ENCODE data around the gene NTM.
A peak's percentile ranks its signal among the peaks of the same experiment; 100 is the strongest.

NTM gene

GRCh38 chr11:131688048-131688693 is 317.8 kb downstream of the NTM start:
- Histone ChIP-seq H3K4me1 (ENCODE audit: control insufficient read depth, low read length) (no peaks in the 10 kb centered on the region), H3K27me3 (ENCODE audit: control insufficient read depth, low read length) (no peaks in the 10 kb centered on the region), H3K4me2 (ENCODE audit: low read length) (no peak overlapping the region), H3K36me3 (ENCODE audit: control insufficient read depth, low read length) (no peaks in the 10 kb centered on the region), H3F3A (ENCODE audit: control insufficient read depth, insufficient read depth) (no peaks in the 10 kb centered on the region), H4K20me1 (ENCODE audit: control insufficient read depth, insufficient read depth, low read depth, low read length) (no peaks in the 10 kb centered on the region), H3K79me2 (ENCODE audit: control insufficient read depth, low read length) (no peaks in the 10 kb centered on the region), H3K9me3 (ENCODE audit: control insufficient read depth, insufficient read depth, low read length) (no peaks in the 10 kb centered on the region), H3K27ac (ENCODE audit: low read depth, low read length) (no peak overlapping the region), H3K9me2 (replicated peaks; ENCODE audit: control insufficient read depth, low read length) (no peaks in the 10 kb centered on the region), H3K4me3 (ENCODE audit: low read length) (no peak overlapping the region)
- TF ChIP-seq EZH2phosphoT487 (IDR thresholded peaks at IDR 0.05; ENCODE audit: borderline replicate concordance, low read length): no peak
- TF ChIP-seq CTCF (IDR thresholded peaks at IDR 0.05; ENCODE audit: low read depth, low read length, poor library complexity, severe bottlenecking): peak; percentile 82

DNA sequence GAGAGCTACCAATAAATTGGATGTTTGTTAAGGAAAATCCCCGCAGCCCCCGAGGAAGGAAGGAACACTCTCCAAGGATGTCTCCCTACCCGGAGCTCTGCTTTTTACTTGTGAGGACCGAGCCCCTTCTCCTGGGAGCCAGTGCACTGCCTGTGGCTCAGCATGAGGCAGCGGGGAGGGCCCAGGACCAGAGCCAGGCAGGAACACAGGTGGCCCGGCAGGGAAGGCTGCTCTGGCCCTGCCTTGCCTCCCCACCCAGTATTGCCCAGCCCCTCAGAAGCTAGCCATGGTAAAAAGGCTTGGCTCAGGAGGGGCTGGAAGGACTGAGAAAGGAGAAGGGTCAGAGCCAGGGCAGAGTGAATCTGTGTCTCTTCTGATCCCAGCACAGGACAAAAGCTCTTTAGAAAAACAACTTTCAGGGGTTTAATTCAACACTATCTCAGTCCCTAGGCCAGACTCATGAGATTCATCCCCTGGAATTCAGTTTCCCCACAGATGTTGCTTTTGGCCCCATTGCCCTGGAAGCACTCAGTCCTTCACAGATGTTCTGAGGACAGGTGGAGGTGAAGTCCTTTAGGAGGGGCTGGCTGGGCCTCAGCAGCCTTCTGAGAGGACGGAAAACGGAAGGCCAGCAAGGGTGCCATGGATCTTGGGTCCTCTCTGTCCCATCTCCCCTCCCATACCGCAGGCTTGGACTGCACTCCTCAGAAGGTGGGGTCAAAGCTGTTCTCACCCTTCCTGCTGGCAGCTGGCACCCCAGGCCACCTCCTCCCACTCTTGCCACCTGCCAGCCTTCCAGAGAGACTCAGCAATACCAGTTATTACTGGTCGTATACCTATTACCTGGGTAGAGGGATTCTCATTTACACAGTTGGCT is 318.9 kb downstream of the NTM start:
- Histone ChIP-seq H3K79me2 (ENCODE audit: control insufficient read depth, low read length) (no peaks in the 10 kb centered on the region), H3K27me3 (ENCODE audit: control insufficient read depth, low read length) (no peaks in the 10 kb centered on the region), H3K36me3 (ENCODE audit: control insufficient read depth, low read length) (no peaks in the 10 kb centered on the region), H3K9me2 (replicated peaks; ENCODE audit: control insufficient read depth, low read length) (no peaks in the 10 kb centered on the region), H3F3A (ENCODE audit: control insufficient read depth, insufficient read depth) (no peaks in the 10 kb centered on the region), H3K27ac (ENCODE audit: low read depth, low read length) (no peak overlapping the region), H3K4me3 (ENCODE audit: low read length) (no peak overlapping the region), H3K4me2 (ENCODE audit: low read length) (no peak overlapping the region), H3K9me3 (ENCODE audit: control insufficient read depth, insufficient read depth, low read length) (no peaks in the 10 kb centered on the region), H4K20me1 (ENCODE audit: control insufficient read depth, insufficient read depth, low read depth, low read length) (no peaks in the 10 kb centered on the region), H3K4me1 (ENCODE audit: control insufficient read depth, low read length) (no peaks in the 10 kb centered on the region)
- TF ChIP-seq EZH2phosphoT487 (IDR thresholded peaks at IDR 0.05; ENCODE audit: borderline replicate concordance, low read length) (no peak), CTCF (IDR thresholded peaks at IDR 0.05; ENCODE audit: low read depth, low read length, poor library complexity, severe bottlenecking) (no peak)

DNA sequence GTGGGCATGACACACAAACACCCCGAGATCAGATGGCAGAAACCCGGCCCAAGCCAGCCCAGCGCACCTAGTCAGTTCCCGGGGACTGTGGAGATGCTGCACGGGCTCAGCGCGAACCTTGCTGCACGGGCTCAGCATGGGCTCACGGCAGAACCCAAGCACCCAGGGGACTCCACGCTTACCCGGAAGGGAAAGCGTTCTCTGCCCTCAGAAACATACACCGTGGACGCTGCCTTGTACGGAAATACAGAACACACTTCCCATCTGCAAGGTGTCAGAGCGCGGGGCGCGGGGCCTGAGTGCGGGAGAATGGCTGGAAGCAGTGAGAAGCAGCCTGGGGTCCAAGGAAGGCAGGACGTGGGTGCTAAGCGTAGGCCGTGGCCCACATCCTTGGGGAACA is 319.9 kb downstream of the NTM start:
- no peak overlapping the region for H3K4me3 ChIP-seq (ENCODE audit: low read length)
- H3K9me3 ChIP-seq (ENCODE audit: control insufficient read depth, insufficient read depth, low read length): no peaks in the 10 kb centered on the region
- no peaks in the 10 kb centered on the region for H3K4me1 ChIP-seq (ENCODE audit: control insufficient read depth, low read length)
- H3K27me3 ChIP-seq (ENCODE audit: control insufficient read depth, low read length): no peaks in the 10 kb centered on the region
- H4K20me1 ChIP-seq (ENCODE audit: control insufficient read depth, insufficient read depth, low read depth, low read length): no peaks in the 10 kb centered on the region
- H3K36me3 ChIP-seq (ENCODE audit: control insufficient read depth, low read length): no peaks in the 10 kb centered on the region
- H3K27ac ChIP-seq (ENCODE audit: low read depth, low read length): no peak overlapping the region
- H3F3A ChIP-seq (ENCODE audit: control insufficient read depth, insufficient read depth): no peaks in the 10 kb centered on the region
- H3K4me2 ChIP-seq (ENCODE audit: low read length): no peak overlapping the region
- no peaks in the 10 kb centered on the region for H3K9me2 ChIP-seq (replicated peaks; ENCODE audit: control insufficient read depth, low read length)
- no peaks in the 10 kb centered on the region for H3K79me2 ChIP-seq (ENCODE audit: control insufficient read depth, low read length)
- TF ChIP-seq EZH2phosphoT487 (IDR thresholded peaks at IDR 0.05; ENCODE audit: borderline replicate concordance, low read length) (no peak), CTCF (IDR thresholded peaks at IDR 0.05; ENCODE audit: low read depth, low read length, poor library complexity, severe bottlenecking) (no peak)
